GM23338 (cell line): Measurements from ENCODE around the gene DAPL1.

ENCODE experiments used
- CREB1 ChIP-seq: fragments of 250-450 bp; sonication (Bioruptor Pico); IDR thresholded peaks from 2 replicates; pipeline ENCODE4 v1.5.0; 2020; ENCODE audit warnings: low read depth, mild to moderate bottlenecking, moderate library complexity
- CTCF ChIP-seq, 2 experiments: fragments of 200-600 bp in 1 of 2; sonication (generic) in 1 of 2; conservative IDR thresholded peaks; 2 replicates each; pipeline versions ENCODE4 v1.5.1 to v1.6.1; 2016 to 2017; ENCODE audit warnings: antibody characterized with exemption in 2 of 2, low read depth in 2 of 2, mild to moderate bottlenecking in 2 of 2, moderate library complexity in 1 of 2
- EZH2phosphoT487 ChIP-seq: fragments of 200-600 bp; sonication (generic); IDR thresholded peaks from one replicate; pipeline ENCODE4 v1.8.1; 2018; ENCODE audit warnings: antibody characterized with exemption; ENCODE audit not compliant: unreplicated experiment
- REST ChIP-seq: IDR thresholded peaks from one replicate; pipeline ENCODE4 v1.6.1; 2018; ENCODE audit warnings: antibody characterized with exemption; ENCODE audit not compliant: unreplicated experiment

DNA sequence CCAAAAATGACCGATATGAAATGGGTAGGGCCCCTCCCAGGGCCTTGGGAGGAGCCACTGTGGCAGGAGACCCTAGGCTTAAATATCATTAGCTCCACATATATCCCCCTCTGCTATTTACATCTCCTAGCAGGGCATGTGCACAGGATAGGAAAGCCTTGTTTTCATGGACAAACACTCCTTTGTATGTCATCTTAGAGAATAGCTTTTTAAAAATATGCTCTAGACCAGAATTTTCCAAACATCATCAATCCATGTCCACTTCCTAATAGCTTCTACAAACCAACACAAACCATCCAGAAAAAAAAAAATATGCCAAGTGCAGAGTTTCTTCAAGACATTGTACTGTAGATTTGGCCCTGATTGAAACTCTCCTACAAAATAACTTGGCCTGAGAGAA lies 10.8 kb downstream of the DAPL1 start:
- TF ChIP-seq CREB1 (CRISPR knock-in tag) (no peak), CTCF (conservative IDR thresholded peaks at IDR 0.05; ENCODE audit: low read depth in 2 of 2) (no peak), EZH2phosphoT487 (no peak), REST (no peak)
